HG03095 (cell line): ENCODE data around the gene TRIO.

Experiments used
- ATAC-seq: cut with Tn5 transposase; IDR thresholded peaks from one replicate; pipeline ENCODE4 v1.9.1; 2021; ENCODE audit warnings: moderate library complexity; ENCODE audit not compliant: unreplicated experiment

TRIO gene

GRCh38 chr5:14219800-14220512 is 76.8 kb downstream of the TRIO start:
- no peak for ATAC-seq

- ATAC-seq: no peak
These were observed 77.5 kb downstream of the TRIO start for GRCh38 chr5:14220642-14221041.

- no peak for ATAC-seq
These were observed 78.6 kb downstream of the TRIO start for GRCh38 chr5:14221732-14222131.

DNA sequence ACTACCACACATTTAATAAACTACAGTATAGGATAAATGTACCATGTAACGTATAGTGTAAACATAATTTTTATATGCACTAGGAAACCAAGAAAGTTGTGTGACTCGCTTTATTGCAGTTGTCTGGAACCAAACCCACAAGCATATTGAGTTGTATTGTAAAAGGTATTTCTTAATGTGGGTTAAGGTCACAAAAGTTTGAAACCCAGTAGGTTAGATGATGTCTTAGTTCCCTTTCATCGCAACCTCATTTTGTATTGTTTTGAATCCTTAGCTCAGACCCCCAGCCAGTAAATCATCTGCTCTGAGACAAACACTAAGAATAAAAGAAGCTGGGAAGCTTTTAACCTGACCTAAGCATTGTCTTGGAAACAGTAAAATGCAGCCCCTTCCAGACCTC is 79.1 kb downstream of the TRIO start:
- ATAC-seq: no peak

DNA sequence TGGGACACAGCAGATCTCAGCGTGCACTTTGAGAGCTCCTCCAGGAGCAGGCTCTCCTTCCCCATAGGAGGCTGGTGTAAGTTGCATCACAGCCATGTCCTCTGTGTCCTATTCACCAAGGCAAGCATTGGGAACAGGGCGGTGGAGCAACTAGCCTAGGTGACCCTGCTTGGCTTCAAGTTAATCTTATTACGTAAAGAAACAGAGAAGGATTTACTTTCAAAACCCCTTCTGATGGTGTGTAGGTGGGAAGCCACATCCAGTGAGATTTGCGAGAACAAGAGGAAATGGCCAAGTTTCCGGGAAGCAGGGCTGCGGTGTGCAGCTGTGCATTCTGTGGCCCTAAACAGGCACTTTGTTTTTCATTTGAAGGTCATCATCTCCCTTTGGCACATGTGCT is 80.2 kb downstream of the TRIO start:
- ATAC-seq: no peak

DNA sequence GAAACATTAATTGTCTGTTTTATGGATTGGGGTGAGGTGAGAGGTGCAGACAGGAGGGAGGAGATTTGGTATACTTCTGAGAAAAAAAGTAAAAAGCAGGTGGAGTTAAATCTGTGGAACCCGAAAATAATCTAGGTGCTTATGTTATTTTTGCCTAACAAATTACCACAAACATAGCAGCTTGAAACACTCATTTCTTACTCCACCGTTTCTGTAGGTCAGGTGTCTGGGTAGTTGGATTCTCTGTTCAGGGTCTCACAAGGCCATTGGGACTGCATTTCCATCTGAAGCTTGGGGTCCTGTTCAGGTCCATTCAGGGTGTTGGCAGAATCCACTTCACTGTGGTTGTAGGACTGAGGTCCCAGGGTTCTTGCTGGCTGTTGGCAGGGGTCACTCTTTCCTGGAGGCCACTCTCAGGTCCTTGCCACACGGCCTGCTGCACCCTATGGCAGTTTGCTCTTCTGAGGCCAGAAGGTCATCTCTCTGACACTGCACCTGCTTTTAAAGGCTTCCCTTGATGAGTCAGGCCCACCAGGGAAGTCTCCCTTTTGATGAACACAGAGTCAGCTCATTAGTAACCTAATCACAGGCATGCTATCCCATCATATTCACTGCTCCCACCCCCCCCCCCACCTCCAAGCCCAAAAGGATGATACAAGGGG is 82.2 kb downstream of the TRIO start:
- peak; percentile 47 for ATAC-seq

- ATAC-seq: no peak
These were observed 83.0 kb downstream of the TRIO start for GRCh38 chr5:14226149-14226548.

DNA sequence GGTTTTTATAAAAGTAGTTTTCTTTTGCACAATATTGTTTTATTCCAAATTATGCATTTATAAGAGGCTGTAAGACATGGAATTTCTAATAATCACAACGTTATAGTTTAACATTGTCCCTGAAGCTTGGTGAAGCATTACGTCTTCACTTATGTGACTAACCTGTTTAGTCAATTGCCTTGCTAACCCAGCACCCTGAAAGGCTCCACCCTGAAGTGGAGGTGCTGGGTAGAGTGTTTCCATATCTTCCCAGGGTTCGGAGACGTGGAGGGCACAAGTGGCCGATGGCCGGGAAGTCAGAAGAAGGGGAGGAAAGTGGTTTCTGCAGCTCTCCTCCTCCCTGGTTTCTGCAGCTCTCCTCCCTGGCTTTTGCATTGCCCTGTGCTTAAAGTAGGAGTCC is 83.4 kb downstream of the TRIO start:
- no peak for ATAC-seq

DNA sequence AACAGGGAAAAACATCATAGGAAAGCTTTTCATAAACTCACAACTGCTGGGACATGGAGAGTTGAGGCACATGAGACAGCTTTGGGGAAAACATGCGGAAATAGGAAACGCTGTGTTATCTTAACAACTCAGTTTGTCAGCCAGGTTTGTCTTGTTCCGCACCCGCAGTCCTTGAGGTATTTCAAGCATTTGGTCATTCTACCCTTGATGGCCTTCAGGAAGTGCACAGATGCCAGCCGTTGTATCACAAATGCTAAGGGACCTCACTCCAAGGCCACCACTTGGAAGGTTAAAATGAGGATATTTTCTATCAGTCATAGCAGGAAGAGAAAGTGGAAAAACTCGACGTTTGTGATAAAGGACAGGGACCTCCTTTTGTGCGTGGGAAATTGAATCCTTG is 83.8 kb downstream of the TRIO start:
- no peak for ATAC-seq

DNA sequence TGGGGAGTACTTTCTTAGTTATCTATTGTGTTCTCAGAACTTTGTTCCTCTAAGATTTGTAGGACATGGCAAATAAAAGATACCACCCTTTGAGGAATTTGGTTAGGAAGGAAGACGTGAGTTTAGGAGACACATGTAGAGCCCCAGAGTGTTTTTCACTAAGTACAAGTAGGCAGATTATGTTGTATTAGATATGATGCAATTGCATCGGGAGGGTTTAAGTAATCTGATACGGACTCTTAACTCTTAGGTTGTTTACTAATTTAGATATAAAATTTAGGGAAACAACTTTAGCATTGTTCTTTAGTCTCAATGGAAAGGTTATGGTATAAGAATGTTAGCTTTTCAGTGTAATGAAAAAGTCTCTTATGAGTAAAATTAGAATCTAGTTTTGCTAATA is 84.4 kb downstream of the TRIO start:
- ATAC-seq: no peak

DNA sequence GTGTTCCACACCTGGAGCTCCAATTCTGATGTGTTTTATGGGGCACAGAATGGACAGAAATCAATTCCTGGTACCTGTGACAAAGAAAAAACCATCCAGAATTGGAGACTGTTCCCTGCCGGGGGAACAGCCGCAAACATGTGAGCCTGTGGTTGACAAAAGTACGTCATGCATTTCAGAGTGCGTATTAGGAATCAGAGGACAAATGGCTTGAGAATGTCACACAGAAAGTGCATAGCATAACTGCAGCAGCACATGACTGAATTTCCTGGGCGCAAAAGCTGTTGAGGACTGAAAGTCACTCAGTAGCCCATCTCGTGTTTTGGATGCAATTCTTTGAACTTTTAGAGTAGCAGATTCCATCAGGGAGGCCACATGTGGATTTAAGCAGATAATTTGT is 85.1 kb downstream of the TRIO start:
- ATAC-seq: no peak

DNA sequence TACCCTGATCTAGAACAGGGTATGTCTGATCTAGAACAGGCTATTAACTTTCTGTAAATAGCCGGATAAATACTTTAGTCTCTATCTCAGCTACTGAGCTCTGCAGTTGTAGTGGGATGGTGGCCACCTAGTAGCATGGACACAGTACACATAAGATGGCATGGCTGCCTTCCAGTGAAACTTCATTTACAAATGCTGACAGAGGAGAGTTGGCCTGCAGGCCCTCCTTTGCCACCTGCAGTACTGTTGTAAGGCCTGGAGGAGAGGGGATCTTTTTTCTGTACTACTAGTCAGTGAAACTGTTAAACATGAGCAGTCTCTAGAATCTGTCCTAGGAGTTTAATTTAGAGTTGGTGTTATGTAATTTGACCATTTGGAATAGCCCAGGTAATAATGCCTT is 86.0 kb downstream of the TRIO start:
- ATAC-seq: no peak

- no peak for ATAC-seq
These were observed 86.6 kb downstream of the TRIO start for GRCh38 chr5:14229734-14230133.

DNA sequence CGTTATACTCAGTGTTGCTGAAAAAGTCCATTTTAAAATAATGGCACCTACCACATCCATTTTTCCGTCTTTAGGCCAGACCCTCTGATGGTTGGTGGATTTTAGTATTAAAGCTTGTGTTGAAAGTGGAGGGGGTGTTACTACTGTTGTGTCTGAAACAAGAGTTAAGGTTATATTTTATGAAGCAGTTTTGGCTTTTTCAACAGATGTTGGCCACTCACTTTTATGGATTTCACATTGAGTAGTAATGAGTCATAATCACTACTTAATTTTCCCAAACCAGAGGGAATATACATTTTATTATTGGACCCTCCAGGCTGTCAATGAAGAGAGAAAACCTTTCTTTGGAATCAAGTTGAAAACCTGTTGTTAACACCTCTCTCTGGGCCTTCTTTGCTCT is 88.0 kb downstream of the TRIO start:
- no peak for ATAC-seq

DNA sequence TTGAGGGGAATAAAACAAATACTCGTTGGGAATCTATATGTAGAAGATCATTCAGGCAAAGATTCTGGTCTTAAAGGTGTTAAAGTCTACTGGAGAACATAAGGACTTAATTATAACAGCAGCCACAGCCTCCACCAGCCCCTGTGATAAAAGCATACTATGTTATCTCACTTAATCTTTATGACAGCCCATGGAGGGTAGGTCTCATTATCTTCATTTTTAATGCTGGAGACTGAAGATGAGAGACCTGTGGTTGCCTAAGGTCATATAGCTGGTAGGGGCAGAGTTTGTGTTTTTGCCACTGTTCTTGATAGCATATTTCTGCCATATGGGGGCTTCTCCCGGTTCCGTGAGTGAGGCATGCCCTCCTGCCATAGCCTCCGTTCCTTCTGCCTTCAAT is 88.7 kb downstream of the TRIO start:
- no peak for ATAC-seq

DNA sequence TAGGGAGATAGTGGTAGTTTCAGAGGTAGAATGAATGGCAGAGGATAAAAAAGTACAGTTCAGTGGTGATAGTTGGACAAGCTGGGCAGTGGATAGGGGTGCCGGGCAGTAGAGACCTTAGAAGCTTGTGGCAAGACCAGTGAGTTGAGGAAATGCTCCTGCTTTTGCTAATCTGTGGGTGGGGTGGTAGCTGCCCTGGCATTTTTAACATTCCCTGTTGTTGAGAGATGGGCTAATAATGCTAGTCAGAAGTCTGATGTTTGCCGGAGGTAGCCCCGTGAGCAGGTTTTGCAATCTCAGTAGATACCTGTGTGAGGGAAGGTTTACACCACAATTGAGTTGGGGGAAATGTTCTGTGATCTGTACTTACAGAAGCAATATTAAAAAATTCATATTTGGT is 91.1 kb downstream of the TRIO start:
- ATAC-seq: no peak

GRCh38 chr5:14235872-14236271 is 92.7 kb downstream of the TRIO start:
- ATAC-seq: no peak

GRCh38 chr5:14236757-14237156 is 93.6 kb downstream of the TRIO start:
- no peak for ATAC-seq

DNA sequence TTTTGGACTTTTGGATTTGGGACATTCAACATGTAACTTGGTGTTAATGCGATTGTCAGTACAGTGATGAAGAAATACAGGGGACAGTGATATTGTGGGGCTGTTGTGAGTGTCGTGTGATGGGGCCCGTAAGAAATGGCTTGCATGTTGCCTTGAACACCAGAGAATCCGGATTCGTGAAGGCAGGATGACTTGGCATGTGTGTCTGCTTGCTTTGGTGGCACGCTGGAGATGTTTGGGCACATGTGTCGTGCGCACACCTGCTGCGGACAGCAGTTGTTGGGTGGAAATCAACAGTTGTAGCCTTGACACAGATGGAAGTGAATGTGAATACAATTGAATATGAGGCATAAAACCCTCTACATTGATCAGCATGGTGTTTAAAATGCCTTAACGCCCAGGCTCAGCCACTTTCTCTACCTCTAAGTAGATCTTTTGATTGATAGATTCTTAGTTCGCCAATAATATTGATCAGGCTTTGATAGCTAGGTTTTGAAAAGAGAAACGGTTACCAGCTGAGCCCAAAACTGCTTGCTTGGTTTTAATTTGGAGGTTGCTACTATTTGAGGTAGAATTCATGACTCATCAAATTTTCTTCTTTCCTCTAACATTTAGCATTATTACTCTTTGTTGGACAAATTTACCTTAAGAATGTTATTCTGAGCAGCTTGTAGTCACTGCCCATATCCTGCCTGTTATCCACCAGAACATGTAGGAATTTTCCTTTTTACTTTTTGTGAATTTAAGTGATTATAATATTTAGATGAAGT is 94.4 kb downstream of the TRIO start:
- no peak for ATAC-seq

DNA sequence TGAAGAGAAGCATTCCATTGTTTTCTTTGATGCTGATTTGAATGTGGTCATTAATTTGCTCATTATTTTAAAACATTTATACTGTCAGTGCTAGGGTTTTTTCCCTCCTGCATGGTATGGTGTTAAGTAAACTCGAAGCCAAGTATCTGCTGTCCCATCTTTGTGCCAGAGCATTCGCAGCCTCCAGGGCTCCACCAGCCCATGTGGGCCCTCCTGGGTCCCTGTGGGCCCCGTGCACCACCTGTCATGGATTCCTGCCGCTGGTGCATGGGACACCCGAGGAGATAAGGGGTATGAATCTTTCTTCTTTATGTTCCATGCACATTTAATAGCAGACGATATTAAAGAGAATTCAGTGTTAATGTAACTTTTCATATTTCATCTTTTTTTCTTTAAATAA is 95.1 kb downstream of the TRIO start:
- ATAC-seq: no peak

DNA sequence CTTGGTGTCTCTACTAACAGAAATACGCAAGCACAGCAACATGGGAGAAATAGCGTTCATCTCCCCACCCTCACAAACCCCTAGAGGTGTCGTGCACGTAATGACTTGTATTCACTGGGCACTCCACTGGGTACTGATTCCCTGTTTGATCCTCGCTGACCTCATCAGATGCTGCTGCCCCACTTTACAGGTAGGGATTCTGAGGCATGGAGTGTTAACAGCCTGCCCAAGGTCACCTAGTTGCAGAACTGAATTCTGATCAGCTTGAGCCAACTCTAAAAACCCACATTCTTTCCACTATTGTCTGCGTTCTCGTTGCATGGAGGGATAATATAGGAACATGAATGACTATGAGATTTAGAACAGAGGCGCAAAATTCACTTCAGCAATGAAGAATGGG is 96.3 kb downstream of the TRIO start:
- ATAC-seq: no peak

- ATAC-seq: no peak
These were observed 96.8 kb downstream of the TRIO start for GRCh38 chr5:14239951-14240350.
